Inferior parietal cortex (tissue), 1 donor: ENCODE data around the gene SSB.
A peak's percentile ranks its signal among the peaks of the same experiment; 100 is the strongest.
"Not testable (repeated sequence)": the region's sequence is repeated elsewhere in the genome, so short reads cannot be mapped to it uniquely, and the experiment has no call there.

Experiments used
- DNase-seq: peaks from one replicate; pipeline ENCODE4 v3.0.0-alpha.2; 2016; ENCODE audit errors: extremely low spot score

SSB gene

DNA sequence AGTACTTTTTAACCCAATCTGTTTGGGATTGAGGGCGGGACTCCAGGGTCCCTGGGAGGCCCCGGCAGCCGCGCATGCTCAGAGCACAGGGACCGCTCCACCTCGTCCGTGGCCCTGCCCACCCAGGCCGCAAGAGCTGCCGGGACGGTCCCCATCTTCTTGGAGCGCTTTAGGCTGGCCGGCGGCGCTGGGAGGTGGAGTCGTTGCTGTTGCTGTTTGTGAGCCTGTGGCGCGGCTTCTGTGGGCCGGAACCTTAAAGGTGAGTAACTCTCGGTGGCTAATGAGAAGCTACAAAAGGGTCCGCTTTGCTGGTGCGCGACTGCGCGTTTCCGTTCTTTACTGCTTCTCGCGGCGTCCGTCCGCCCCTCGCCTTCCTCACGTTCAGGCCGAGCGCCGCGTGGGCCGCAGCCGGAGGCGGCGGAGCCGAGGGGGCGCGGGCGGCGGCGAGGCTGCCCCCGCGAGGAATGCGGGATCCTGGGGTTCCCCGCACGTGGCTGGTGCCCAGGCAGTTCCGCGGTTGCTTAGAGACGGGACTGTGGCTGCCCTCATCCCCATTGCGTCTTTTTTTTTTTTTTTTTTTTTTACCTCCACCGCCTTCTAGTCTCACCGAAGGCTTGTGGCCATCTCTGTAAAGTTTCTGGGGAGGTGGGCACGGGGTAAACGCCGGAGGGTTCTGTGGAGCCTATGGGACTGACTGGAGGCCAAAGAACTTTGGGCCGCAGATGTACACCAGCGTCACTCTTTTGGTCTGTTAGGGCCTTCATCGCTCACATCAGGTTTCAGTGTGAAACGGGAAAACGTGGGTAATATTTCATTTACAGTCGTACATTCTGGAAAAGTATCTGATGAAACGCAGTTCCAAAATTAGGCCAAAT lies at the start of gene SSB:
Gene SSB, plus strand, starts transcription at position 154 of the 875 bp plus-strand sequence. CDS start 2,090 bp downstream, outside the sequence.
- peak; percentile 90 for DNase-seq

DNA sequence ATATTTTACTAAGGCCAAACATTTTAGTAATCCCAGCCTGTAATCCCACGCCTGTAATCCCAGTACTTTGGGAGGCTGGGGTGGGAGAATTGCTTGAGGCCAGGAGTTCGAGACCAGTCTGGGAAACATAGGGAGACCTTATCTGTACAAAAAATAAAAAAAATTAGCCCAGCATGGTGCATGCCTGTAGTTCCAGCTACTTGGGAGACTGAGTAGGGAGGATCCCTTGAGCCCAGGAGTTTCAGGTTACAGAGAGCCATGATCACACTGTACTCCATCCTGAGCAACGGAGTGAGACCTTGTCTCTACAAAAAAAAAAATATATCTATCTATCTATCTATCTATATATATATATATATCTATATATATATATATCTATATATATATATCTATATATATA lies 45.9 kb upstream of the SSB start:
- DNase-seq, result no peak

DNA sequence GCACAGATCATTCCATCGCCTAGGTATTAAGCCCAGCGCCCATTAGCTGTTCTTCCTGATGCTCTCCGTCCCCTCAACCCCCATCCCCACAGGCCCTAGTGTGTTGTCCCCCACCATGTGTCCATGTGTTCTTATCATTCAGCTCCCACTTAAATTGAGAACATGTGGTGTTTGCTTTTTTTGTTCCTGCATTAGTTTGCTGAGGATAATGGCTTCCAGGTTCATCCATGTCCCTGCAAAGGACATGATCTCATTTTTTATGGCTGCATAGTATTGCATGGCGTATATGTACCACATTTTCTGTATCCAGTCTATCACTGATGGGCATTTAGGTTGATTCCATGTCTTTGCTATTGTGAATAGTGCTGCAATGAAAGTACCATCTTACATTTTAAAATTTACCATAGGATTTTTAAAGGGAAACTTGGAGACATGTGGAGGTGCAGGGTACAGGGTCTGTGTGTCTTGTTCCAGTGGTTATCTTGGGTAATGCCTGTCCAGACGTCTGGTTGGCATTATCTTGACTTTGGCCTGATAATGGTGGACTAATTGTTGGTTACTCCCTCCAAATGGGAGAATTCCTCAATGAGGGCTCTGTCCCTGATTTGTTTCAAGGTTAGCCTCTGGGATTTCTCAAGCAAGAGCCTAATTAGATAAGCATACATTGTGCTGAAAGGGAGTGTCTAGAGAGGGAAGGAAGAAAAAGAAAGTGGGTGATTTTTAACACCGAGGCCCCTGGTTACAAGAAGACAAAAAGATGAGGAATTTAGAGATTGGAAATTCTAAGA lies 43.4 kb upstream of the SSB start:
- DNase-seq, result no peak

DNA sequence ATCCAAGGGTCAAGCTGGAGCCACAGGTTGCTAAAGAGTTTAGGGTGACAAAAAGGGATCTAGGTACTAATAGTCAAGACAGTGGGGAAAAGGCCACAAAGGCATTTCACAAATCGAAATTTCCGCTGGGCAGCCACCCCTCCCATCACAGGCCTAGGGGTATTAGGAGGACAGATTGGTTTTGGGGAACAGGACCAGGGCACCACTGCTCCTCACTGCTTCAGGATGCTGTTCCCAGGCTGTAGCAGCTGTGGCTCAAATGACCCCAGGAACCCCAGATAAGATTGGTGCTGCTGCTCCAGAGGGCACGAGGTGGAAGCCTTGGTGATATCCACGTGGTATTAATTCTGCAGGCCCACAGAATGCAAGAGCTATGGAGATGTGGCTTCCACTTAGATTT lies 42.3 kb upstream of the SSB start:
- no peak for DNase-seq

DNA sequence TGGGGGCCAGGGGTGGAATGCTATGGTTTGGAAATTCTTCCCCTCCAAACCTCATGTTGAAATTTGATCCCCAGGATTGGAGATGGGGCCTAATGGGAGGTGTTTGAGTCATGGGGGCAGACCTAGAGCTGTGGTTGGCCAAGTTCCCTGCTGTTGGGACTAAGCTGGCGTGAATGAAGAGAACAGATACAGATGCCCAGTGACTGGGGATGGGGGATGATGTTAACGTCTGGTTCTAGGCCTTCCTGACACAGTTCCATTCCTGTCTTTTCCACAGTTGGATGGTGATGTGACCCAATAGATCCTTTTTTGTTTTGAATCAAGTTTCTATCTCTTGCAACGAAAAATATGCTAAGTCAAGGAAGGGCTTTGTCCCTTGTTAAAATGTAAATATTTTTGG lies 41.3 kb upstream of the SSB start:
- DNase-seq, result no peak

DNA sequence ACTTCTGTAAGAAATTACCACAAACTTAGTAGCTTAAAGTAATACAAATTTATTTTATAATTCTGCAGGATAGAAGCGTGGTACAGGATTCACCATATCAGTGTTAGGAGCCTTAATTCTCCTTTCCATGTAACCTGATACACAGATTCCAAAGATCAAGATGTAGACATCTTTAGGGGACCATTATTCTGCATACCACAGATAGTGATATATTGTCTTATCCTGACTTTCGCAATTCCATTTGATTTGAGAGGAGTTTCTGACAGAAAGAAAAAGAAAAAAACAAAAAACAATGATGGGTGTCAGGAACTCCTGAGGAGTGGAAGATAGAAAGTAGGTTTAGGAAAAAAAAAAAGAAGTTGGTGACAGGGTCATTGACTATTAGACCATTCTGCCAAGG lies 40.9 kb upstream of the SSB start:
- DNase-seq, result no peak

DNA sequence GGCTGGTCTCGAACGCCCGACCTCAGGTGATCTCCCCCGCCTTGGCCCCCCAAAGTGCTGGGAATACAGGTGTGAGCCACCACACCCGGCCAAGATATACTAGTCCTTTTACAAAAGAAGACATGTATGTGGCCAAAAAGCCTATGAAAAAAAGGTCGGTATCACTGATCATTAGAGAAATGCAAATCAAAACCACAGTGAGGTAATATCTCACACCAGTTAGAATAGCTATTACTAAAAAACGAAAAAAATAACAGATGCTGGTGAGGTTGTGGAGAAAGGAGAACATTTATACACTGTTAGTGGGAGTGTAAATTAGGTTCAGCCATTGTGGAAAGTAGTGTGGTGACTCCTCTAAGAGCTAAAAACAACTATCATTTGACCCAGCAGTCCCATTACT lies 38.7 kb upstream of the SSB start:
- DNase-seq, result no peak

DNA sequence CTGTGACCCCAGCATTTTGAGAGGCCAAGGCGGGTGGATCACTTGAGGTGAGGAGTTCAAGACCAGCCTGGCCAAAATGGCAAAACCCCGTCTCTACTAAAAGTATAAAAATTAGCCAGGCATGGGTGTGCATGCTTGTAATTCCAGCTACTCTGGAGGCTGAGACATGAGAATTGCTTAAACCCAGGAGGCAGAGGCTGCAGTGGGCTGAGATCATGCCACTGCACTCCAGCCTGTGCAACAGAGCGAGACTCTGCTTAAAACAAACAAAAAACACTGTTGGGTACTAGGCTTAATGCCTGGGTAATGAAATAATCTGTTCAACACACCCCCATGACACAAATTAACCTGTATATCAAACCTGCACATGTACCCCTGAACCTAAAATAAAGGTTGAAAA lies 37.9 kb upstream of the SSB start:
- not testable (repeated sequence) for DNase-seq

DNA sequence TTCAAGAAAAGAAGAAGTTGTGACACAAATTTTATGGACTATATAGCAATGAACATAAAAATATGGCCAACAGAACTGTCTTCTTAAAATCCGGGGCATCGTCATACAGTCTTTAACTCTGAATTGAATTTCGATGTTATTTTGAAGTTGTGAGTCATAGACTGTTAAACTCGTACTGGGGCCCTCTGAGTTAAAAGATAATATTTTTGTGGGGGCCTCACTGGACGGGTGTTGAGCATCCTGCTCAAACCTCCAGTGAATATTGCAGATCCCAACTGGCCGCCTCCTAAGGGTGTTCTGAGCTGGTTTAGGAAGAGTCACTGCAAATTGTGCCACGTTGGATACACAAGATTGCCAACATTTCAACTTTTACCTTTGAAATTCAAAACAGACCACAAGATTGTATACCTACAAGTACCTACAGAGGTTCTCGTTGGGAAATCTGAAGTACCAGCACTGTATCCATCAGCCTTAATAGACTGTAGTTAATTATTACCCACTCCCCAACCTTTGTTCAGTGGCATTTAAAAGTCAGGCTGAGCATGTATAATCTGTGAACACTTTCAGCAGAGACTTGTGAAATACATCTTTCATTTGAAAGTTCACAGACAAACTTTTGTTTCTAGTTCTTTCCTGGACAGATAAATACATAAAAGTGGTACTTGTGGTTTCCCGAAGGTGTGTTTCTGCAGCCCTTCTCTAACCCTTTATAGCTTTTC lies 37.3 kb upstream of the SSB start:
- no peak for DNase-seq

DNA sequence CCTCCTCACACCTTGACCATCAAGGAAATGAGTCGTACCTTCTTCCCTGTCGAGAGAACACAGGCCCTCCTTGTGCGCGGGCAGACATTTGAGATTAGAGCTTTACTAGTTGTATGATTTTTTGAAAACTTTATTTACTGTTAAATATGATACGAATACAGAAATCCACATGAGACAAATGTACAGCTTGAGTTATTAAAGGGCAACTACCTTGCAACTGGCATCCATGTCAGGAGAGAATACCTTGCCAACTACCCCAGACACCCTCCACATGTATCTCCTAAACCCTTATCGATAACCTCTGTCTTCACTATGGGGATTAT lies 36.7 kb upstream of the SSB start:
- DNase-seq, result no peak

DNA sequence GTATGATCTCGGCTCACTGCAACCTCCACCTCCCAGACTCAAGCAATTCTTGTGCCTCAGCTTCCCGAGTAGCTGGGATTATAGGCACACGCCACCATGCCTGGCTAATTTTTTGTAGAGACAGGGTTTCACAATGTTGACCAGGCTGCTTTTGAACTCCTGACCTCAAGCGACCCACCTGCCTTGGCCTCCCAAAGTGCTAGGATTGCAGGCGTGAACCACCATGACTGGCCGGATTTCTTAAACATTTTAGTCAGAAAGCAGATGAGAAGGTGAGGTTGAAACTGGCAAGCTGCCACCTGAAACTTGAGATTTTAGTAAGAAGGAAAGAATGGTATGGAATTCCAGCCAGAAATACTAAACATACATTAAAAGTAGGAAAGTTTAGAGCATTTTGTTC lies 33.1 kb upstream of the SSB start:
- DNase-seq, result no peak

DNA sequence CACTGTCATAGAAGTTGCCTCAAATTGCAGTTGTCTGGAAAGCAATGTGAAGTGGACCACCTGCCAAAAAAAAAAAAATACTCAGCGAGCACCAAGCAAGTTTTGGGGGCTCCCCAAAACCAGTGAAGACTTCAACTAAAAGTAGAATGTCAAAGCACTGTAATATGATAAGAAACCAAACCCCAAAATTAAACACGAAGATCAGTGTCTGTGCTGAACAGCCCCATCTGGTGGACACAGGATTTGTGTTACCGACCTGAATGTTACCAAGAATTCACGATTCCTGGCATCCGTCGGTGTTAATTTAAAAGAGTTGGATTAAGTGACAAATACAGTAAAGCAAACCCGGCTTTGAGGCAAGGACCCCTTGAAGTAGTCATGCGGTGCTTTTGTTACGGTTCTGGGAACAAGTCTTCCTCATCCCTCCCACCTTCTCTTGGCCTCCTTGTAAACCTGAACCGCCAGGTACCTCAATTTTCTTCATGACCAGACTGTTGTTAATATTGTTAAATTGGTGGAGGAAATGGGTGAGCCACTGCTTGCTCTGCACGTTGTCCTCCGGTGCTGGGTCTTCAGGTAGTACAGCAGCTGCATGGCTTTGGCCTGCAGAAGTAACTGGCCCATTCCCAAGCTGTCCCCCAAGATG lies 31.3 kb upstream of the SSB start:
- DNase-seq, result peak; percentile 81

DNA sequence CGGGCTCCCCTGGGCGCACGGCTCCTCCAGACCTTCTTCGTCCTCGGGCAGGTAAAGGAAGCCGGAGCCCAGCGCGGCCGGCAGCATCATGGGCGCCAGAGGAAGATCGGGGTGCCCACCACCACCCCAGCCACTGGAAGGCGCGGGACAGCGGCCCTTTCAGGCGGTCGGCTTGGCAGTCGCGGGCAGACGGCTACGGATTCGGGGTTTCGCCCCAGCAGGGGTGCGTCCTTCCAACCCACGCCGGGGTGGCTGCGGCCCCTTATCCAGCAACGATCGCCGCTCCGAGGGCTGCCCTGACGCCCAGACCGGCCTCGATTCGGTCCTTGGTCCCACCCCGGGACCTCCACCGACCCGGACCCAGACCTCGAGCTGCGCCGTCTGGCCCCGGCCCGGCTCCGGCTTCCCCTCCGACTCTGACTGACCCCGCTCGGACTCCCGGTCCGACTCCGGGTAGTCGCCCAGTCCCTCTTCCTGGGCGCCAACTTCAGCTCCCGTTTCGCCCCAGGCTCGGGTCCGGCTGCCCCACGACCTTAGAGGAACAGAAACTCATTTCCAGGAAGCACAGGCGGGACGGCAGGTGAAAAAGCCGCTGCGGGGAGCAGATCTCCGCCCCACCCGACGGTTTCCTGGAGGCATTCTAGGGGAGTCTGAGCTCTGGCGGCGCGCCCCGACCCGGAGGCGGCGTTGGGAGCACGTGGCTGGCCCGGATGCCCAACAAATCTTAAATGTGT lies 30.2 kb upstream of the SSB start:
- no peak for DNase-seq

DNA sequence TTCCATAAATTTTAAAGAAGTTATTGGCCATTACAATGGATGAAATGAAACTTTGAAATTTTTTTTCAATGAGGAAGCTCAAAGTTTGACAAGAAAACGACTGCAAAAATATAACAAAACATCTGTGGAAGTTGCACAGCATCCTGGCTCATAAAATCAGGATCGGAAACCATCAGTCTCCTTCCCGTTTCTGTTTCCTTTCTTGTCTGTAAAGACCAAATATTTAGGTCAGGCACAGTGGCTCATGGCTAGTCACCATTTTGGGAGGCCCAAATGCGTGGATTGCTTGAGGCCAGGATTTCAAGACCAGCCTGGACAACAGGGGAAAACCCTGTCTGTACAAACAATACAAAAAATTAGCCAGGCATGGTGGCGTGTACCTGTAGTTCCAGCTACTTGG lies 27.6 kb upstream of the SSB start:
- no peak for DNase-seq

DNA sequence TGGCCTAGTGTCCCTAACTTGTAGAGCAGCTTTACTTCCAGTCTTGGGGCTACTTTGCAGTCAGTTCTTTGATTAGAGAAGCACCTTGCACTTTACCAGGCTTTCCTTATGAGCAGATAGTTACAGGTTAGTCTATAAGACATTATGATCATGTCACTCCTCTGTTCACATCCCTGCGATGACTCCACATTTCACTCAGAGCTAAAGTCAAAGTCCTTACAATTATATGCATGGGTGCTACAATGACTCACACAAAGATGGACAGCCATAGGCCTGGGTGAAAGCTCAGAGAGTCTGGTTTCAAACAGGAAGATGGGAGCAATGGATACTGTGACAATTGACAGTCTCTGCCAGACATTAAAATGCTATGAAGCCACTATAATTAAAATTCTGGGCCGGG lies 27.1 kb upstream of the SSB start:
- no peak for DNase-seq

DNA sequence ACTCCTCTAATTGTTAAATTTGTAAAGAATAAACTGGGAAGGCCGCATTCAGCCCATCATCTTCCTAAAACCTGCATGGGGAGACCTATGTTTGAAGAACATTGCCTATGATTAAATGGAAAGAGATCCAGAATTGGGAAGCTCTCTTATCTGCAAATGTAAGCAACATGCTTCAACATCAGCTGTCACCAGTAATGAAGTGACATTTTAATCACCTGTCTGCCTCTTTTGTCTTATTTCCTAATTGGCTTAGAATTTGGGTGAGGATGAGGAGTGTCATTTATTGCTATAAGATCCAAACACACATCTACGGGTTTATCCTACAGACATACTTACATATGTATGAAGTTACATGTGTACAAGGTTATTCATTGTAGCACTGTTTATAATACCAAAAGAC lies 26.0 kb upstream of the SSB start:
- no peak for DNase-seq

DNA sequence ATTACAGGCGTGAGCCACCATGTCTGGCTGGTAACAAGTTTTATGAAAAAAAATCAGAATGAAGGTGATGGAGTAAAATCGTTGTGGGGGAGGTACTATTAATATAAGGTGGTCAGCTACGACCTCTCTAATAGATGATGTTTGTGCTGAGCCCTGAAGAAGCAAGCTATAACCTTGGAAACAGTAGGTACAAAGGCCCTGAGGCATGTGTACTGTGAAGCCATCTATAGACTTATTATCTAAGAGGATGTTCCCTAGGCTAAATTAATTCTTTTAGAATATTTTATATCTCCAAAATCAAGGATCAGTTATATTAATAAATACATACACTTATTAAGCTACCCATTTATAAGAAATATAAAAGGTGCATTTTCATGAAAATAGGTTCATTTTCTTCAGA lies 23.3 kb upstream of the SSB start:
- DNase-seq, result no peak

DNA sequence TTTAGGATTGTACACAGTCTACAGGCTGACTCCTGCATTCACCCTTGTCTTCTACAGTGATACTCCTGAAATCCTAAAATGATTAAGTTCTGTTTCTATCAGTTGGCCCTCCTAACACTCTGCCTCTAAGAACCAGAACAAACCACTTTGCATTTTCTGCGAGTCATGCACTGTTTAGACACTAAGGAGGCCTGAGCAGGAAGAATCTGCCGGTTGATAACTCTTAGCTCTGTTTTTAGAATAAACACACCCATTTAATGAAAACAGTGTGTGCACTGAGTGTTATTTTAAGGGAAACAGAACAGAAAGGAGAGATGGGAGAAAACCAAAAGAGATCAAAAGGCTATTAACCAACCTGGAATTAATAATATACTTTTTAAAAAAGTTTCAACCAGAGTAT lies 22.9 kb upstream of the SSB start:
- DNase-seq, result no peak

DNA sequence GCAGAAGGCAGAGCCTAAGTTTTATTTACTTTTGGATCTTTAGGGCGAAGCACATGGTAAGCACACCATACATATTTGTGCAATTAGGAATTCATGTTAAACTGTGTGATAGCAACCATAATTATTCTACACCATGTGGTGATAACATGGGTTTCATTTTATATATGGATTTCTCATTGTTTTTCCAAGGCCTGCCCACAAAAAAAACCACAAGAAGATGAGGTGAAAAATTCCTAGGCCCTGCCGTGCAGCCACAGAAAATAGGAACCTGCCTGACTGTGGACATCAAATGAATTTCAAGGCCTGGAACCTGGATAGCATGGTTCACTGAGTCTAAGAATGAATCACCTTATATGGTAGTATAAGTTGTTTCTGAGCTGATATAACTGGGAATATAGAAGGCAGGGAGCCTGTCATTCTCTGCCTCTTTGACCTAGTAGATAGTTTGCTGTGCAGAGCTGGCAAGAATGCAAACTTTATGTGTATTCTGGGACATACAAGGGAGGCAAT lies 22.4 kb upstream of the SSB start:
- no peak for DNase-seq

DNA sequence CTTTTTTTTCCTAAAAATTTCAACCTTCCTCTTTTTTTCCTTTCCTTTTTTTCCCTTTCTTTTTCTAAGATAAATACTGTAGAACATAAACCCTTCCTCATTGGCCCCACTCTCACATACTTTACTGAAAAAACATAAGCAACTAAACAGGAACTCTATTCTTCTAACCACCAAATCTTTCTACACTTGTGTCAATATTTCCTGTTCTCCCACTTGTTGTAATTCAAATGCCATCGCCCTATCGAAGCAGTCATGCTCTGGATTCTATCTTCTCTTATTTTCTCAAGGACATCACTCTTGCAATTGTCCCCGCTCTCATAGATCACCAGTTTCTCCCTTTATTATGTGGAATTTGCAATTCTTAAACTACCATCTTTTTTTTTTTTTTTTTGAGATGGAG lies 20.2 kb upstream of the SSB start:
- DNase-seq, result no peak
